BLaER1 treated with 17β-estradiol and CSF1 and Interleukin-3, amounts not matched to agents 10 nM and 100 nM (cell line): ENCODE results near the gene ETV7.
A peak's percentile ranks its signal among the peaks of the same experiment; 100 is the strongest.

ENCODE experiments used
- H3K27ac ChIP-seq, 11 experiments: shearing (Covaris generic); formaldehyde crosslinking; 2 replicates each; pipeline ENCODE4 v1.8.1; 2022
- H3K27me3 ChIP-seq, 11 experiments: shearing (Covaris generic); formaldehyde crosslinking; 2 replicates each; pipeline ENCODE4 v1.8.1; 2022
- H3K36me3 ChIP-seq, 11 experiments: shearing (Covaris generic); formaldehyde crosslinking; 2 replicates each; pipeline ENCODE4 v1.8.1; 2022
- H3K4me1 ChIP-seq, 10 experiments: shearing (Covaris generic); formaldehyde crosslinking; 2 replicates each; pipeline ENCODE4 v1.8.1; 2022
- H3K4me2 ChIP-seq, 11 experiments: shearing (Covaris generic); formaldehyde crosslinking; 2 replicates each; pipeline ENCODE4 v1.8.1; 2022
- H3K4me3 ChIP-seq, 10 experiments: shearing (Covaris generic); formaldehyde crosslinking; 2 replicates each; pipeline ENCODE4 v1.8.1; 2022
- H3K9ac ChIP-seq, 11 experiments: shearing (Covaris generic); formaldehyde crosslinking; 2 replicates each; pipeline ENCODE4 v1.8.1; 2022
- H3K9me3 ChIP-seq, 11 experiments: shearing (Covaris generic); formaldehyde crosslinking; replicated peaks in 1 of 11; 2 replicates each; pipeline ENCODE4 v1.8.1; 2022
- H4K20me1 ChIP-seq, 11 experiments: shearing (Covaris generic); formaldehyde crosslinking; 2 replicates each; pipeline ENCODE4 v1.8.1; 2022
- Cebpa-rat ChIP-seq, 11 experiments: shearing (Covaris generic); IDR thresholded peaks; 2 replicates each; pipeline ENCODE4 v1.8.1; 2022

The ETV7 gene

GRCh38 chr6:36327919-36328236 is 59.6 kb downstream of the ETV7 start:
- Histone ChIP-seq H3K9me3 (no peaks in the 10 kb centered on the region), H4K20me1 (0 out of 22 replicates have a peak, but pooled peaks cover 0 to 4% (median 0%) of the 10 kb centered on the region in 11 experiments), H3K4me1 (peaks cover 27 to 100% (median 90%) of the 10 kb centered on the region in 10 experiments), H3K27me3 (no peaks in the 10 kb centered on the region), H3K4me3 (no peak overlapping the region), H3K27ac (no peak overlapping the region), H3K36me3 (no peaks in the 10 kb centered on the region), H3K4me2 (peak overlapping the region in 8 of 11 experiments; percentile 36 to 86 (median 80); a peak in 14 of 22 replicates), H3K9ac (no peak overlapping the region)
- TF ChIP-seq Cebpa-rat (IDR thresholded peaks at IDR 0.05), result no peak

- H3K4me2 ChIP-seq, result peak overlapping the region; percentile 34 to 86 (median 78)
- no peaks in the 10 kb centered on the region for H3K9me3 ChIP-seq
- H4K20me1 ChIP-seq, result 0 out of 22 replicates have a peak, but pooled peaks cover 0 to 4% (median 0%) of the 10 kb centered on the region in 11 experiments
- H3K27ac ChIP-seq, result peak overlapping the region in 1 of 11 experiments; percentile 22; a peak in 2 of 22 replicates
- H3K36me3 ChIP-seq, result no peaks in the 10 kb centered on the region
- TF ChIP-seq Cebpa-rat (IDR thresholded peaks at IDR 0.05), result no peak
- peak overlapping the region in 2 of 11 experiments; percentile 11 to 21; a peak in 2 of 22 replicates for H3K9ac ChIP-seq
- no peaks in the 10 kb centered on the region for H3K27me3 ChIP-seq
- H3K4me3 ChIP-seq, result no peak overlapping the region
- H3K4me1 ChIP-seq, result peaks cover 29 to 100% (median 93%) of the 10 kb centered on the region in 10 experiments
These were observed 60.1 kb downstream of the ETV7 start for GRCh38 chr6:36327226-36327918.

- peak overlapping the region in 10 of 11 experiments; percentile 34 to 86 (median 78); a peak in 19 of 22 replicates for H3K4me2 ChIP-seq
- H3K4me1 ChIP-seq, result peaks cover 29 to 95% (median 87%) of the 10 kb centered on the region in 10 experiments
- no peak overlapping the region for H3K4me3 ChIP-seq
- TF ChIP-seq Cebpa-rat (IDR thresholded peaks at IDR 0.05), result no peak
- no peaks in the 10 kb centered on the region for H3K9me3 ChIP-seq
- no peaks in the 10 kb centered on the region for H3K27me3 ChIP-seq
- no peaks in the 10 kb centered on the region for H3K36me3 ChIP-seq
- H4K20me1 ChIP-seq, result 0 out of 22 replicates have a peak, but pooled peaks cover 0 to 4% (median 0%) of the 10 kb centered on the region in 11 experiments
- peak overlapping the region in 2 of 11 experiments; percentile 11 to 21; a peak in 2 of 22 replicates for H3K9ac ChIP-seq
- peak overlapping the region in 1 of 11 experiments; percentile 22; a peak in 3 of 22 replicates for H3K27ac ChIP-seq
These were observed 61.0 kb downstream of the ETV7 start for GRCh38 chr6:36326356-36326995.

GRCh38 chr6:36324715-36325114 is 62.8 kb downstream of the ETV7 start:
- no peak overlapping the region for H3K9ac ChIP-seq
- H3K4me1 ChIP-seq, result peaks cover 23 to 78% (median 75%) of the 10 kb centered on the region in 10 experiments
- TF ChIP-seq Cebpa-rat (IDR thresholded peaks at IDR 0.05), result no peak
- H3K27ac ChIP-seq, result peak overlapping the region in 5 of 11 experiments; percentile 1 to 65 (median 37); a peak in 6 of 22 replicates
- H3K4me3 ChIP-seq, result no peak overlapping the region
- H3K27me3 ChIP-seq, result no peaks in the 10 kb centered on the region
- H3K4me2 ChIP-seq, result peak overlapping the region in 9 of 11 experiments; percentile 1 to 86 (median 79); a peak in 16 of 22 replicates
- H3K36me3 ChIP-seq, result no peaks in the 10 kb centered on the region
- H3K9me3 ChIP-seq, result no peaks in the 10 kb centered on the region
- H4K20me1 ChIP-seq, result no peaks in the 10 kb centered on the region

- H3K27me3 ChIP-seq, result no peaks in the 10 kb centered on the region
- H3K9me3 ChIP-seq, result no peaks in the 10 kb centered on the region
- H3K27ac ChIP-seq, result peak overlapping the region in 7 of 11 experiments; percentile 4 to 65 (median 41); a peak in 6 of 22 replicates
- peaks cover 22 to 73% (median 70%) of the 10 kb centered on the region in 10 experiments for H3K4me1 ChIP-seq
- peak overlapping the region in 4 of 11 experiments; percentile 19 to 41 (median 28); a peak in 4 of 22 replicates for H3K9ac ChIP-seq
- H3K4me2 ChIP-seq, result peak overlapping the region in 10 of 11 experiments; percentile 18 to 79 (median 62); a peak in 18 of 22 replicates
- no peaks in the 10 kb centered on the region for H4K20me1 ChIP-seq
- TF ChIP-seq Cebpa-rat (IDR thresholded peaks at IDR 0.05), result peak in 1 of 11 experiments; percentile 33; a peak in 1 of 22 replicates
- H3K36me3 ChIP-seq, result no peaks in the 10 kb centered on the region
- H3K4me3 ChIP-seq, result no peak overlapping the region
These were observed 63.3 kb downstream of the ETV7 start for GRCh38 chr6:36324191-36324590.

- Histone ChIP-seq H3K4me1 (peaks cover 22 to 61% (median 59%) of the 10 kb centered on the region in 10 experiments), H3K27me3 (no peaks in the 10 kb centered on the region), H3K27ac (peak overlapping the region in 8 of 11 experiments; percentile 4 to 65 (median 41); a peak in 8 of 22 replicates), H3K4me3 (no peak overlapping the region), H3K4me2 (peak overlapping the region in 9 of 11 experiments; percentile 53 to 79 (median 63); a peak in 18 of 22 replicates), H4K20me1 (no peaks in the 10 kb centered on the region), H3K36me3 (no peaks in the 10 kb centered on the region), H3K9ac (peak overlapping the region in 1 of 11 experiments; percentile 30; a peak in 5 of 22 replicates), H3K9me3 (no peaks in the 10 kb centered on the region)
- TF ChIP-seq Cebpa-rat (IDR thresholded peaks at IDR 0.05), result no peak
These were observed 64.4 kb downstream of the ETV7 start for GRCh38 chr6:36323062-36323461.

- Histone ChIP-seq H3K4me1 (peaks cover 18 to 57% (median 54%) of the 10 kb centered on the region in 10 experiments), H4K20me1 (no peaks in the 10 kb centered on the region), H3K36me3 (no peaks in the 10 kb centered on the region), H3K27me3 (no peaks in the 10 kb centered on the region), H3K9ac (no peak overlapping the region; a peak in 2 of 22 replicates), H3K4me3 (no peak overlapping the region), H3K4me2 (peak overlapping the region in 9 of 11 experiments; percentile 53 to 79 (median 63); a peak in 16 of 22 replicates), H3K9me3 (no peaks in the 10 kb centered on the region), H3K27ac (peak overlapping the region in 3 of 11 experiments; percentile 41 to 65 (median 59); a peak in 2 of 22 replicates)
- TF ChIP-seq Cebpa-rat (IDR thresholded peaks at IDR 0.05), result no peak
These were observed 64.9 kb downstream of the ETV7 start for GRCh38 chr6:36322591-36322990.

- H3K27ac ChIP-seq, result no peak overlapping the region
- peaks cover 12 to 36% (median 33%) of the 10 kb centered on the region in 10 experiments; a peak in 19 of 20 replicates for H3K4me1 ChIP-seq
- H3K27me3 ChIP-seq, result no peaks in the 10 kb centered on the region
- no peak overlapping the region for H3K4me2 ChIP-seq
- no peaks in the 10 kb centered on the region for H4K20me1 ChIP-seq
- TF ChIP-seq Cebpa-rat (IDR thresholded peaks at IDR 0.05), result no peak
- H3K36me3 ChIP-seq, result no peaks in the 10 kb centered on the region
- H3K9me3 ChIP-seq, result no peaks in the 10 kb centered on the region
- no peak overlapping the region for H3K9ac ChIP-seq
- H3K4me3 ChIP-seq, result no peak overlapping the region
These were observed 67.0 kb downstream of the ETV7 start for GRCh38 chr6:36320475-36320874.

GRCh38 chr6:36319821-36320220 is 67.6 kb downstream of the ETV7 start:
- H3K27ac ChIP-seq, result no peak overlapping the region
- H3K27me3 ChIP-seq, result no peaks in the 10 kb centered on the region
- no peak for TF ChIP-seq Cebpa-rat (IDR thresholded peaks at IDR 0.05)
- H3K4me2 ChIP-seq, result no peak overlapping the region
- no peaks in the 10 kb centered on the region for H4K20me1 ChIP-seq
- no peaks in the 10 kb centered on the region for H3K9me3 ChIP-seq
- no peak overlapping the region for H3K4me3 ChIP-seq
- no peak overlapping the region for H3K9ac ChIP-seq
- peaks cover 12 to 31% (median 27%) of the 10 kb centered on the region in 10 experiments; a peak in 19 of 20 replicates for H3K4me1 ChIP-seq
- H3K36me3 ChIP-seq, result no peaks in the 10 kb centered on the region
